Left kidney (tissue), 2 donors: Measurements from ENCODE around the gene TOP3B. TPM values are rescaled to one million over a fixed set of nuclear protein-coding genes. Genes with fewer than 3 reads are reported as not detected.
"Not testable (repeated sequence)": the region's sequence is repeated elsewhere in the genome, so short reads cannot be mapped to it uniquely, and the experiment has no call there.

Experiments
- DNase-seq: peaks from one replicate; pipeline ENCODE4 v3.0.0-alpha.2; 2013
- polyA plus RNA-seq: library from polyadenylated mRNA; unstranded; fragments of 120-200 nt; gene quantifications from one replicate; pipeline ENCODE4 v1.2.1, GENCODE V29; 2013; ENCODE audit not compliant: insufficient read length

The TOP3B gene
- polyA plus RNA-seq, 1 donor = 40.5 TPM

DNA sequence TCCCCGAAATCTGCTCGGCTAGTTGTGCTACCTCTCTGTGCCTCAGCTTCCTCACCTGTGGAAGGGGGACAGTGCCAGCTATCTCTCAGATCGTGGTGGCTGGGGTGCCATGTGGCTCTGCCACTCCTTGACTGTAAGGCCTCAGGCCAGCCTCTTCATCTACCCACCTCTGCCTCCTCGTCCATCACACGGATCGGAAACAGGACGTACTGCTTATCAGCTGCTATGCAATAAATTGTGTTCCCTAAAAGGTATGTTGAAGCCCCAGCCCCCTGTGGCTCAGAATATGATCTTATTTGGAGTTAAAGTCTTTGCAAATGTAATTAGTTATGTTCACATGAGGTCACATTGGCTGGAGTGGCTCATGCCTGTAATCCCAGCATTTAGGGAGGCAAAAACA lies 37.7 kb downstream of the TOP3B start:
- no peak for DNase-seq

DNA sequence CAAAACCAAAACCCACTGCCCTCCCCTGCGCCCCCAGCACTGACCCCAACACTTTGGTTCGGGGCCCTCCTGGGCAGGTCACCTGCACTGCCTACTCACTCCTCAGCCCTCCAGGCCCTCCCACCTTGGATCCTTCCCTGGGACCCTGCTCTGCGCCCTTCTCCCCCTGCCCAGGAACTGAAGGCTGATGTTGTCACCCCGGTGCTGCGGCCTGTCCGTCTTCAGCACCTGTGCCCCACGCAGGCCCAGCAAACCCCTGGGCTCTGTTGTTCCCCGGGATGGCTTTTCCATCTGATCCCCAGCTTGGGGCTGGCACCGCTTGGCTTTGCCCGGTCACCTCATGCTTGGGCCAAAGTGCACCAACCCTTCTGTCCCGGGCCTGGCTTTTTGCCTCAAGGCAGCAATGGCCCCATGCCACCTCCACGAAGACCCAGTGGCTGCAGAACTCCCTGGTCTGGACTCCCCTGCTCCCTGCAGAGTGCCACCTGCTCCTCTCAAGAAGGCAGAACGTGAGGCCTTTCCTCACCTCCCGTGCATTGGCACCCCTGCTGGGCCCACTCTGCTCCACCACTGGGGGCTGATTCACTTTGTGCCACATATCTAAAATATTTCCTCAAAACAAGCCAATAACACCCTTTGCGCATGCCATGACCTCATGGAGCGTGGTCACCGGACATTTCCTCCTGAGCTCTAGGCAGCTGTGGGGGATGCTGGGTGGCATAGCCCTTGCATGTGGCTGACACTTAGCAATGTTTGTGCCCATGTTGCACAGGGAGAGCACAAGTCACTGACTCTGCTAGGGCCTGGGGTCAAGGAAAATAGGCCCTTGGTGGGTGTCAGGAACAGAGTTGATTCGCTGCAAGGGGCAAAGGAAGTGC lies 38.8 kb downstream of the TOP3B start:
- no peak for DNase-seq

DNA sequence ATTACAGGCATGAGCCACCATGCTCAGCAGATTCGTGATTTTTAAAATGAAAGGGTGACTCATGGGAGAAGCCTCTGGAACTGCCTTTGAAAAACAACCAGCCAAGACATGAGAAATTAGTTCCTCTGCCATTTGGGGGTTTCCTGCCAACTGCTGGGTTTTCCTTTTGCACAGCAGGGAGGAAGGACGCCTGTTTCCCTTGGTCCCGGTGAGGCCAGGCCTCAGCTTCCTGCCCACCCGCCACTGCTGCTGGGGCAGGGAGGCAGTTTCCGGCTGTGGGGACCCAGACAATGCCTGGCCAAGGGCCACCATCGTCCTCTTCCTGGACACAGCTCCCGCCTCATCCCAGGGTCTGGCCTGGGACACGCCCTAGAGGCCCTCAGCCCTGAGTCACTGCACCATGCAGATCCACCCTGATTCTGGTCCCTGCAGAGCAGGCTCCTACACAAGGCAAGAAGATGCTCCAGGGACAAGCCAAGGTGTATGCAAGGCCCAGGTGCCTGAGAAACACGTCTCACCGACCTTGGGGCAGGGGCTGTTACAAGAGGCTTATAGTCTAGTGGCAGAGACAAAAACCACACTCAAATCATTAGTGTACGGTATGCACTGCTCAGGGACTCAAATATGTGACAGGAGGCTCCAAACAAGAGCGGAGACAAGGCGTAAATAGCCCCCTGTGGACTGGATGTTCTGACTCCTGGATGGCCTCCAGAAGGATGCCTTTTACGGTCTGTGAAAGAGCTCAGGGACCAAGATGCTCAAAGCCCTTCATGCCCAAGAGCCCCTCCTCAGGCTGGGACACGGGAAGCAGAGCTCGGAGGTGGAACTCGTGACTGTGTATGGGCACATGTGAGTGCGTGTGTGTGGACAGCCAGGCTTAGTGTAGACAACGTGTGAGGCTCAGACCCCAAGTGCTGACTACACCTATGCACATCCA lies 39.9 kb downstream of the TOP3B start:
- no peak for DNase-seq

DNA sequence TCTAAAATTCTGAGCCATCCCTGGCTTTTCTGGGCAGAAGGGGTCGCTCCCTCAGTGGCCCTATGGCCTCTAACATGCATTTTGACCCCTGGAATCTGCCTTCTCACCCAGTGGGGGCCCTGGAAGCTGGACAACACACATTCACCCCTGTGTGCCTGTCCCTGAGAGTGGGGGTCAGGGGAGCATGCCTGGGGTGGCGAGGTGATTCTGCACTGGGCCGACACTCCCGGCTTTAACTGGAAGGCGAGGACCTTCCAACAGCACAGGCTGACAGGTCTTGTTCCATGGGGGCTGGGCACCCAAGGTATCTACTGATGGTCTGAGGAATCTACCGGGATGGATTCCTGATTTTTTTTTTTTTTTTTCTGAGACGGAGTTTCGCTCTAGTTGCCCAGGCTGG lies 40.7 kb downstream of the TOP3B start:
- DNase-seq = no peak

DNA sequence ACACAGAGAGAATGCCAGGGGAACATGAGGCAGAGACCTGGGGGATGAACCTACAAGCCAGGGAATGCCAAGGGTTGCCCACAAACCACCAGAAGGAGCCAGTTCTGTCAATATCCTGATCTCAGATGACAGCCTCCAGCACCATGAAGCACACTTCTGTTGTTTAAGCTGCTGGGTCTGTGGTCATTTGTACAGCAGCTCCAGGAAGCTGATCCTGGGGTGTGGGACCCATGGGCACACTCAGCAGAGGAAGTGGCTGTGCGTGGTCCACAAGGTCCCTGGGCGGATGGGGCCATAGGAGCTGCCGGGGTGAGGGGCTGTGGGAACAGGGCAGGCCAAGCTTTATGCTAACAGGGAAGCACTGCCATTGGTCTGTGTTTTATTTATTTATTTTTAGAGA lies 42.1 kb downstream of the TOP3B start:
- no peak for DNase-seq

DNA sequence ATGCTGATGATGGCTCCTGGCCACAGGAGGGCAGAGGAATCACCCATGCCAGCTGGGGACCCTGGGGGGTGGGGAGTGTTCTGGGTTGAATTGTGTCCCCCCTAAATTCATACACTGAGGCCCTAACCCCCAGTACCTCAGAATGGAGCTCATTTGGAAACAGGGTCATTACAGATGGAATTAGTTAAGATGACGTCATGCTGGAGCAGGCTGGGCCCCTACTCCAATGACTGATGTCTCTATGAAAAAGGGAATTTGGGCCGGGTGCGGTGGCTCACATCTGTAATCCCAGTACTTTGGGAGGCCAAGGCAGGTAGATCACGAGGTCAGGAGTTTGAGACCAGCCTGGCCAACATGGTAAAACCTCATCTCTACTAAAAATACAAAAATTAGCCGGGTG lies 42.7 kb downstream of the TOP3B start:
- DNase-seq = not testable (repeated sequence)

DNA sequence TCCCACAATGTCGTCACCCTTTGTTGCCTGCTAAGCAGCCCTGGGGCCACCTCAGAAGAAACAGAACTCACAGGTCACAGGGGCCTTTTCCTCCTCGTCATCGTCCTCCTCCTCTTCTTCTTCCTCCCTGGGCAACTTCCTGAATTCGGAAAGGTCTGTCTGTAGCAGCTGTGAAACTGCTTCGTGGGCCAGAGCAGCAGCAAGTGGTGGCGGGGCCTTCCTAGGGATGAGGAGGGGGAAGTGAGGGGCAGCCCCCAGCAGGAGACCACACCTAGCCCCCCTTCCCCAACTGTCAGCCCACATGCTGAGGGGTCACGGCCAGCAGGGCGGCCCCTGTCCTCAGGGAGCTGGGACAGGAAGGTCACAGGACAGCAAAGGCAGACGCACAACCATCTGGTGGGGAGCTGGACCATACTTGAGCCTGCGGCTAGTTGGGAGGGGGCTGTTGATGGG lies 43.1 kb downstream of the TOP3B start:
- DNase-seq = no peak

DNA sequence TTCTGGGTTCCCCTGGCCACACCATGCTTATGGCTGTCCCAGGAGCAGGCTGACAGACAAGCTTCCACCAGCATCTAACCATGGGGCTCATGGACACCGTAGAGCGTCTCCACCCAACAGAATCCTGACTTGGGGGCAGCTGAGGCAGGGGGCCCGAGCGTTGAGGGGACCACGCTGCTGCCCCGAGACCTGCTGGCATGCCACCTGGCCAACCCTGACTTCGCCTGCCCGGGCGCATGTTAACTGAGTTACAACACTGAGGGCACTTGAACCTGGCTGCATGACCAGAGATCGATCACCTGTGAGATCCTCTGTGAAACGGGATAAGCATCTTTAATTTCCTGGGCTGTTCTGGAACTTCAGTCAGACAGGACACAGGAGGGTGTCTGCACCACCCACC lies 43.7 kb downstream of the TOP3B start:
- DNase-seq = no peak

DNA sequence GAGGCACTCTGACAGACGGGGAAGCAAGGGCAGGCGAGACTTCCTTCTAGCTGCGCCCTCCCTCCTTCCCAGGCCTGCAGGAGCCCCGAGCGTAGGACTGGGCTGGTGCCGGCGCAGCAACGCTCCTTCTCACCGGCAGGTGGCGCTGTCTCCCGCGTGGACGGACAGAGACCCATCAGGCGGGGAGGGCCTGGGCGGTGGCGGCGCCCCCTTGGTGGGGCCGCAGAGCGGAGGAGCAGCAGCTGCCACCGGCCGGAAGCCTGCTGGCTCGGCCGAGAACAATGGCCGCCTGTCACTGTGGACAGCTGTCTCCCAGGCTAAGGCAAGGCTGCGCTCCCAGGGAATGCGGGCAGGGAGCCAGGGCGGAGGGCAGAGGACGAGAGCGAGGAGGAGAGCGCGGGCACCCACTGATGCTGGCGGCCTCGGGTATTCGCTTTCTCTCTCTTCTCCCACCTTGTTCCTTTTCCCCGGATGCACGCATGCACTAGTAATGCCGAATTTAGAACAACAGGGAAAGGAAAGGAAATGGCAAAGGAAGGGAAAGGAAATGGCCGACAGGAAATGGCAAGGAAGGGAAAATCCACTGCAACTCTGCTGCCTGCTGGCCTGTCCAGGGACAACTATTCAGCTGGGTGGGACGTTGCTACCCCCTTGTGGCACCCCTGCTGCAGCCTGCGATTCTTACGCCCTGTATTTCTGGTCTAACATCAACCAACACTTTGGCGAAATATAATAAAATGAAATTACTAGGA lies 44.3 kb downstream of the TOP3B start:
- DNase-seq = peak; percentile 91

DNA sequence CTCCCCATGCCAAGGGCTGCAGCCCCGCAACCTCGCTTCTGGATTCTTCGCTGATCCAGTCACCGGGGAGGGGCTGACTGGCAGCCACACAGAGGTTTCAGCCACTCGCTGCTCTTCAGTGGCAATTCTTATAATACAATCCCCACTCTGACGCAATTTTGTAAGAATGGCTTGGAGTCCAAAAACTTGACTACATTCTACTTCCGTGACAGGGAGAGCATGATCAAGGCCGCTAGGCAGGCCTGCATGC lies 44.8 kb downstream of the TOP3B start:
- no peak for DNase-seq

DNA sequence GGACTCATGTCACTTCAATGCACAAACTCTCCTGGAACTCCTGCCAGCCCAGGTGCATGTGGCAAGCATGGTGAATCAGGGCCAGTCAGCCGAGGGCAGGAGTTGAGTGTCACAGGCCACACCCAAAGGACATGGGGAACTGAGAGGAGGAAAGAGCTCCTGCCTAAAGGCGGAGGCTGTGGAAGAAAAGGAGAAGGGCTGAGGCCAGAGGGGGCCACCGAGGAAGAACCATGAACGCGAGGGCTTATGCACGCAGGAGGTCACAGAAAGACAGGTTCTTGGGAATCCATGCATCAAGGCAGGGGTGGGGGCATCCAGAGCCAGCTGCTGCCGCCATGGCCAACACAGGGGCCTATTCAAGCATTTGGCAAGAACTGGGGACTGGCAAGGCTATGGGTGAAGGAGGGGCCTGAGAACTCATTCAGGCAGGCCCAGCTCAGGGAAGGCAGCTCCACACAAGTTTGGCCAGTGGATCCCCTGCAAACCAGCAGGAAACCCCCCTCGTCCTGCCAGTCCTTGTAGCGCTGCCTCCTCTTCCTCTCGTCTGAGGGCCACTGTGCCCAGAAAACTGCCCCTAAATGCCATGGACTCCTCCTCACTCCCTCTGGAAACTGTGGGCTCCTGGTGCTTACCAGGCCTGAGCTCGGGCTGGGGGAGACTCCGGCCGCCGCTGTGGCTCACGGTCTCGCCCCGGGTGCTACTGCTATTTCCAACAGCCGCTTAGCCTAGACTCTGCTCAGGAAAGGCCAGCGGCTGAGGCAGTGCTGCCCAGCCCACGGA lies 45.4 kb downstream of the TOP3B start:
- DNase-seq = no peak

DNA sequence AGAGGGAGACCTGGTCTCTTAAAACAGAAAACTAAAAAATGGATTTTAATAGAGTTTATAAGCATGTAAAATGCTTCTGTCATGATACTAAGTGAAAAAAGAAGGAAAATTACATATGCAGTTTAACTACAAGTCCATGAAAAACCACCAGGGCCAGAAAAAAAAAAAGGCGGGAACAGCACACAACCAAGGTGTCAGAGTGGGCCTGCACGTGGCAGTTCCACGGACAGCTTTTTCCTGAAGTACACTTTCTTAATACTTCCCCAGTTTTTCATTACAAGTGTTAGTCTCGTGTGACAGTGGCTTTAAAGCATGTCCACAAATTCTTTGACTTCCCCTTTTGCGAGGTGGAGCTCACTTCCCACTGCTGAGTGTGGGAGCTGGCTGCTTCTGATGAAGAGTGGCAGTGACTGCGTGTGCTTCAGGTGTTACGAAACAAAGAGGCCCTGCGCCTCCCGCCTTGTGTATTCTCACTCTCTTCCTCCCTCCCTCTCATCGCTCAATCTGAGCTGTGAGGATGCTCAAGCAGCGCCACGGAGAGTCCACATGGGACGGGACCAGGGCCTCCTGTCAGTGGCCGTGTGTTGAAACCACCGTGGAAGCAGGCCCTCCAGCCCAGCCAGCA lies 46.3 kb downstream of the TOP3B start:
- DNase-seq = no peak

DNA sequence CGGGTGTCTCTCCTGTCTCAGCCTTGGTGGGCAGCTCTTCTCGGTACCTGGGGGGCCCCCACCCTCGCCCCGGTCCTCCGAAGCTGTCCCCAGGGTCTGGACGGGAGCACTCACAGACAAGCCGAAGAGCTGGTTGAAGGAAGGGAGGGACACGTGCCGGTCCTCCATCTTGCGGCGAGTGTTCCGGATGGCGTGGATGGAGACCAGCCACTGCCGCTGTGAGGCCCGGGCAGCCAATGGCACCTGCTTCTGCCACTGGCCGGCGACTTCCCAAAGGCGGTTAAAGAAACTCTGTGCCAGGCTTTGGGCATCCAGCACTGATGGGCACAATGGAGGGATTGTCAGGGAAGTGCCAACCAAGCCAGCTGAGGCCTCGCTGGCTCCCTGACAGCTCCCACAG lies 48.7 kb downstream of the TOP3B start:
- no peak for DNase-seq

DNA sequence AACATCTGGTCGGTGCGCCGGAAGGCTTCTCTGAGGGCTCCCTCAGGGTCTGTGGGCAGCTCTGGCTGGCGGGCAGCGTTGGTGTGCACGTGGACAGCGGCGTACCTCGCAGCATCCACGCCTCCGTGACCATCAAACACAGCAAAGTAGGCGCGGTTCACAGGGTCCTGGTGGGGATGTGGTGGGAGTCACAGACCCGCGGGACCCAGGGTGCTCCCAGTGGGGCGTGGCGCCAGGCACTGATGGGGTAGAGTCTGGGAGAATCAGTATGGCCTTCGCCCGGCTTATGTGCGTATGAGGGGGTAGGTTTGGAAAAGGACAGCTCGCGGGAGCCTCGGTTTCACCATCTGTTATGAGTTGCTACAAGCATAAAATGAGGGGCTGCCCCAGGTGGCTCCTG lies 49.2 kb downstream of the TOP3B start:
- DNase-seq = no peak

DNA sequence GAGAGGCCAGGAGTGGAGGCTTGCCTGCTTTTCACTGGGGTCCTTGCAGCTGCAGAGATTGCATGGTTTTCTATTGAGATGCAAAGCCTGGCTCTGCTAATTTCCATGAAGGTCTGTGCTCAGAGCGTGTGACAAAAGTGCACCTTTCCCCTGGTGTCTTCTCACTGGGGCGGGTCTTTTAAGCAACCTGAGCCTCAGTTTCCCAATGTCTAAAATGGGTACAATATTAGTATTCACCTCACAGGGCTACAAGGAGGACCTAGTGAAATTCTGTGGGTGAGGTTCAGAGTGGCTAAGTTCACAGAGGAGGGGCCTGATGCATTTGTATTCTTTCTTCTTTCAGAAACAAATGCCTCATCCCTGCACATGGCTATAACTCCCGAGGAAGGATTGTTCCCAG lies 50.2 kb downstream of the TOP3B start:
- DNase-seq = no peak

DNA sequence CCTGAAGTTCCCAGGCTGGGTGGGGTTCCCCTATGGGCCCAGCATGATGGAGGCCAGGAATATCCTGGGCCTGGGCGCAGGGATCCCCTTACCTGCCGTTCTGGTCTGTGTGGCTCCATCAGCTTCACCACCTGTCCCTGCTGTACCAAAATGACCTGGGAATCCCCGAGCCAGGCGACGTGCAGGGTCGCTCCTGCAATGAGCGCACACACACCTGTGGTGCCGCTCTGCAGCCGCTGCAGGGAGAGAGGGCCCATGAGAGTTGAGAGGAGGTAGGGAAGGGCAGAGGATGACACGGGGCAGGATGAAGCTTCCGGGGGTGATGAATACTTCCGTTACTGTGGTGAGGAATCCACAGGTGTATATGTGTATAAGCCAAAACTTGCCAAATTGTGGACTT lies 51.5 kb downstream of the TOP3B start:
- DNase-seq = no peak

DNA sequence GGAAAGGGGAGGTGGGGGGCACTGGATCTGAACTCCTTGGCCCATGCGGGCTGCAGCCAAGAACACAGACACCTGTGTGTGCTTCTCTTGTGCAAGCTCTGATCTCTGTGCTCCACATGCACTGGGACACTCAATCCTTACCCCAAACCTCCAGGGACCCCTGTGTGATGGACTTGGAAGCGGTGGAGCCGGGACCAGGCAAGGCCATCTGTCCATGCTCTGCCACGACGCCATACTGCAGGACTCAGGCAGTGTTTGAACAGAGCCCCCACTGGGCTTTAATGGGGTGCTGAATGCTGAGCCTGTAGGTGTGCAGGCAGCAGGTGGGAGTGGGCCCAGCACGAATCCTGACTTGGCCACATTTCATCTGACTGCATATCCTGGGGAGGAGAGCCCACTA lies 53.3 kb downstream of the TOP3B start:
- DNase-seq = no peak

DNA sequence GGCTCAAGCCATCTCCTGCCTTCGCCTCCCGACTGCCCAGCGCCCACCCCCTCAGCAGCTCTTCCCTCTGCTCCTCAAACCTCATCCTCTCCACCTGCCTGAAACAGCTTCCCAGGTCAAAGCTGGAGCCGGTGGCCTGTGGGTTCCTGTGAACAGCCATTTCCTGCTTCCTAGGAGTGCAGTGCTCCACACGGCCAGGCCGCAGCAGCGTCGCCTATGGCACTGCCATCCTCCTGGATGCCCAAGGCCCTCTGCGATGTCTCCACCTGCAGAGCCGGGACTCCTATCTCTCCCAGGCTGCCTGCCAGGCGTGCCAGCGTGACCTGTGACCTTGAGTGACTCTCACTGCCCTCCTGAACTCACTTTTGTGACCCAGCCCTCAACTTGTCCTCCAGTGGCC lies 54.5 kb downstream of the TOP3B start:
- DNase-seq = no peak

DNA sequence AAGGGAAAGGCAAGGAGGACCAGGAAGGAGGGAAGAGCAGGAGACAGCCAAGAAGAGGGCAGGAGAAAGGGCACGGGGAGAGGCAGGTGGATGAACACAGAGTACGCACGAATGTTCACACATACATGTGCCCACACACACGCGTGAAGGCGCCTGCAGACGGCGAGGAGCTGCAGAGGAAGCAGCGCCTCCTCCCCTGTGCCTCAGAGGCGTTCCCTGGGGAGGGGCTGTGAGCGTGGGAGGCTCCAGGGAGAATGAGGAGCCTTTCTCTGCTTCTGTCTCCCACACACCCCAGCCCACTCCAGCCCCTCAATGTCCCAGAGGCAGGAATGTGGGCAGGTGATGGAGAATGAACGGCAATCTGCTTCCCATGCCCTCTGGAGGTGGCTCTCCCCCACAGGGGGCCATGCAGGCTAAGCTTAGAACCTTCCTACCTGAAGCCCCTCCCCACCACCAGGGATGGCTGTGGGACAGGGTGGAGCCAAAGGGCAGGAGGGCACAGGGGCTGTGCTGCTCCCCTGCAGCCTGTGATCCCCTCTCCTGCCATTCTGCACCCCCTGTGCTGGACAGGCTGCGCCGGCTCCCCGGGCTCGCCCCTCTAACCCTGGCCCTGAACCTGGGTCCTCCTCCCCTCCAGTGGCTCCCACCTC lies 55.3 kb downstream of the TOP3B start:
- no peak for DNase-seq

DNA sequence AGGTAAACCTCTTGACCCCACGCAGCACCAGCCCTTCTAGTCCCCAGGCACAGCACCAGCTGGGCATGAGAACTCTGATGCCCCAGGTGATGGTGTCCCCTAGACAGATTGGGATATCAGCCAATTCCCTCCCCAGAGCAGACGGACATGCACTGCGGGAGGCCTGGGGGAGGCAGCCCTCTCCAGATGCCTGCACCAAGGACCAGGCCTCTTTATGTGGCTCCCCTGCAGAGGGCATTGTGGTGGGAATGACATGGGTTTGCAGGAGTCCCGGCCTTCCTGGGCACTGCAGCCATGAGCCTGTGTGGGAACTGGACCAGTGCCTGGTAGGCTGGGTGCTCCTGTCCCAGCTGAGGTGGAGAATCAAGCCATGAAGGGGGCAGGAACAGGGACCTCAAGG lies 55.9 kb downstream of the TOP3B start:
- no peak for DNase-seq

DNA sequence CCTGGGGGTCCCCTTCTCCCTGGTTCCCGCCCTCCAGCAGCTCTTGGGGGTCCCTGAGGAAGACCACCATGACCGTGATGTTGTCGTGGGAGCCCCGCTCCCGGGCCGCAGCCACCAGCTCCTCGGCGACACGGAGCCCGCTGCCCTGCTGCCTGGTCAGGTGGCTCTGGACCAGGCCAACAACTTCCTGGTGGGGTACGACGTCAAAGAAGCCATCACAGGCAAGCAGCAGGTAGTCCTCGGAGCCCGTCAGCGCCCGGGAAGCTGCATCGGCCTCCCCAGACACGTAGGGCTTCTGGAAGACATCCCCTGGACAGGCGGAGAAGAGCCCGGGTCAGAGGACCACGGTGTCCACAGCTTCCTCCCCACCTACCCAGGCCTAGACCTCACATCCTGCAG lies 59.4 kb downstream of the TOP3B start:
- no peak for DNase-seq
